IMR-90 (cell line): ENCODE results near the gene RHOBTB3. TPM values are rescaled to one million over a fixed set of nuclear protein-coding genes. Genes with fewer than 3 reads are reported as not detected.

Experiments
- ATAC-seq: fragments of 200-7000 bp; cut with Tn5 transposase; 2 replicates; pipeline ENCODE4 v1.9.1; 2020; ENCODE audit warnings: low read depth, mild to moderate bottlenecking, moderate library complexity
- BruUV-seq: library from RNA; stranded (reverse); fragments of 400-500 nt; replicated peaks from 2 replicates; lab custom pipeline; 2021; lab: Mats Ljungman, UMichigan
- CTCF ChIA-PET: fragments of 300-600 bp; formaldehyde crosslinking; extraction: SDS; loops from one replicate; lab custom pipeline; 2021; ENCODE audit warnings: antibody characterized with exemption; lab: Yijun Ruan, JAX
- POLR2A ChIA-PET: fragments of 300-600 bp; sonication (Branson Sonifier 250); formaldehyde crosslinking; loops from one replicate; lab custom pipeline; 2022; ENCODE audit warnings: antibody characterized with exemption; ENCODE audit not compliant: unreplicated experiment; lab: Charles Lee
- DNase-seq: peaks from one replicate; pipeline ENCODE4 v3.0.0; 2013
- H2AFZ ChIP-seq: replicated peaks from 2 replicates; pipeline ENCODE3; 2013; ENCODE audit warnings: low read length, mild to moderate bottlenecking; ENCODE audit not compliant: poor library complexity
- H2AK5ac ChIP-seq: 2 replicates; pipeline ENCODE4 v1.6.1; 2013; ENCODE audit warnings: low read depth, low read length, inconsistent platforms
- H2AK9ac ChIP-seq: replicated peaks from 2 replicates; pipeline ENCODE3; 2013; ENCODE audit warnings: mild to moderate bottlenecking, low read depth, low read length, moderate library complexity; ENCODE audit not compliant: poor library complexity
- H2BK120ac ChIP-seq: 2 replicates; pipeline ENCODE4 v1.6.1; 2013; ENCODE audit warnings: low read depth, low read length, inconsistent platforms
- H2BK15ac ChIP-seq: 3 replicates; pipeline ENCODE4 v1.6.1; 2013; ENCODE audit warnings: low read depth, low read length, inconsistent platforms
- H2BK20ac ChIP-seq: 2 replicates; pipeline ENCODE4 v1.6.1; 2013; ENCODE audit warnings: low read depth, mild to moderate bottlenecking, inconsistent platforms, low read length, moderate library complexity
- H2BK5ac ChIP-seq: 2 replicates; pipeline ENCODE4 v1.6.1; 2013; ENCODE audit warnings: mild to moderate bottlenecking, low read depth, low read length, inconsistent platforms; ENCODE audit not compliant: poor library complexity, severe bottlenecking
- H3K14ac ChIP-seq: replicated peaks from 2 replicates; pipeline ENCODE4 v1.6.1; 2013; ENCODE audit warnings: low read depth, low read length, inconsistent platforms
- H3K18ac ChIP-seq: 2 replicates; pipeline ENCODE4 v1.6.1; 2013; ENCODE audit warnings: low read depth, low read length, control low read depth
- H3K23ac ChIP-seq: 2 replicates; pipeline ENCODE4 v1.6.1; 2013; ENCODE audit warnings: low read depth, low read length, inconsistent platforms
- H3K27ac ChIP-seq: 2 replicates; pipeline ENCODE4 v1.5.1; 2013; ENCODE audit warnings: mild to moderate bottlenecking, control low read depth, low read length; ENCODE audit not compliant: insufficient read depth
- H3K27me3 ChIP-seq: 2 replicates; pipeline ENCODE4 v1.6.1; 2013; ENCODE audit warnings: low read length; ENCODE audit not compliant: control insufficient read depth, insufficient read depth
- H3K36me3 ChIP-seq: 2 replicates; pipeline ENCODE4 v1.6.1; 2013; ENCODE audit warnings: low read length, mixed read lengths; ENCODE audit not compliant: control insufficient read depth, insufficient read depth
- H3K4ac ChIP-seq: 2 replicates; pipeline ENCODE4 v1.6.1; 2013; ENCODE audit warnings: low read depth, low read length, inconsistent platforms
- H3K4me1 ChIP-seq: 2 replicates; pipeline ENCODE4 v1.6.1; 2013; ENCODE audit warnings: low read length, mixed read lengths; ENCODE audit not compliant: control insufficient read depth, insufficient read depth
- H3K4me2 ChIP-seq: 2 replicates; pipeline ENCODE4 v1.6.1; 2013; ENCODE audit warnings: low read depth, mild to moderate bottlenecking, control low read depth, low read length, moderate library complexity
- H3K4me3 ChIP-seq: 2 replicates; pipeline ENCODE4 v1.5.1; 2013; ENCODE audit warnings: low read depth, mild to moderate bottlenecking, control low read depth, low read length, moderate library complexity; ENCODE audit not compliant: insufficient read depth
- H3K56ac ChIP-seq: 2 replicates; pipeline ENCODE4 v1.6.1; 2013; ENCODE audit warnings: low read length, inconsistent platforms; ENCODE audit not compliant: insufficient read depth; ENCODE audit errors: extremely low read depth
- H3K79me1 ChIP-seq, 2 experiments: 2 replicates each; pipeline ENCODE4 v1.6.1; 2013; ENCODE audit warnings: low read length in 2 of 2, inconsistent platforms in 1 of 2, low read depth in 1 of 2
- H3K9ac ChIP-seq: 2 replicates; pipeline ENCODE4 v1.6.1; 2013; ENCODE audit warnings: low read depth, low read length, control low read depth
- H3K9me1 ChIP-seq: 2 replicates; pipeline ENCODE4 v1.6.1; 2013; ENCODE audit warnings: low read length, inconsistent platforms; ENCODE audit not compliant: insufficient read depth
- H3K9me3 ChIP-seq: 2 replicates; pipeline ENCODE4 v1.6.1; 2013; ENCODE audit warnings: low read length; ENCODE audit not compliant: control insufficient read depth, insufficient read depth
- H4K20me1 ChIP-seq: 2 replicates; pipeline ENCODE4 v1.6.1; 2013; ENCODE audit warnings: low read length, inconsistent platforms; ENCODE audit not compliant: insufficient read depth
- H4K5ac ChIP-seq: 2 replicates; pipeline ENCODE4 v1.6.1; 2013; ENCODE audit warnings: mild to moderate bottlenecking, low read depth, low read length, control low read depth
- H4K8ac ChIP-seq, 2 experiments: 2 replicates each; pipeline ENCODE4 v1.6.1; 2013; ENCODE audit warnings: low read depth in 2 of 2, low read length in 2 of 2, control low read depth in 1 of 2, inconsistent platforms in 1 of 2
- H4K91ac ChIP-seq: 2 replicates; pipeline ENCODE4 v1.6.1; 2013; ENCODE audit warnings: low read depth, low read length, inconsistent platforms; ENCODE audit not compliant: insufficient read depth
- BHLHE40 ChIP-seq: fragments of 150-350 bp; IDR thresholded peaks from 2 replicates; pipeline ENCODE4 v1.6.1; 2016; ENCODE audit warnings: mild to moderate bottlenecking, low read depth, low read length
- CEBPB ChIP-seq: IDR thresholded peaks from 2 replicates; pipeline ENCODE4 v1.6.1; 2012; ENCODE audit warnings: low read depth, low read length, improper control_type of control experiment
- CHD1 ChIP-seq: IDR thresholded peaks from 2 replicates; pipeline ENCODE4 v1.6.1; 2012; ENCODE audit warnings: low read depth, low read length, improper control_type of control experiment
- CTCF ChIP-seq: conservative IDR thresholded peaks from 2 replicates; pipeline ENCODE4 v1.5.1; 2012; ENCODE audit warnings: mild to moderate bottlenecking, low read depth, low read length, improper control_type of control experiment
- ELK1 ChIP-seq: fragments of 150-350 bp; IDR thresholded peaks from 2 replicates; pipeline ENCODE4 v1.6.1; 2016; ENCODE audit warnings: low read depth, mild to moderate bottlenecking, low read length, moderate library complexity, borderline replicate concordance
- FOS ChIP-seq: fragments of 150-350 bp; IDR thresholded peaks from 2 replicates; pipeline ENCODE4 v1.6.1; 2016; ENCODE audit warnings: low read depth, low read length
- MAFK ChIP-seq: IDR thresholded peaks from 2 replicates; pipeline ENCODE4 v1.6.1; 2012; ENCODE audit warnings: low read depth, low read length, improper control_type of control experiment
- MAZ ChIP-seq: IDR thresholded peaks from 2 replicates; pipeline ENCODE4 v1.6.1; 2012; ENCODE audit warnings: low read depth, mild to moderate bottlenecking, low read length, improper control_type of control experiment, moderate library complexity, borderline replicate concordance
- MXI1 ChIP-seq: IDR thresholded peaks from 2 replicates; pipeline ENCODE4 v1.6.1; 2012; ENCODE audit warnings: low read depth, mild to moderate bottlenecking, low read length, moderate library complexity, borderline replicate concordance
- NFE2L2 ChIP-seq: fragments of 150-350 bp; IDR thresholded peaks from 2 replicates; pipeline ENCODE4 v1.6.1; 2016; ENCODE audit warnings: low read depth, mild to moderate bottlenecking, low read length
- POLR2A ChIP-seq: IDR thresholded peaks from 2 replicates; pipeline ENCODE4 v1.6.1; 2012; ENCODE audit warnings: mild to moderate bottlenecking, low read depth, low read length
- RAD21 ChIP-seq: IDR thresholded peaks from 2 replicates; pipeline ENCODE4 v1.6.1; 2012; ENCODE audit warnings: low read length, improper control_type of control experiment
- RCOR1 ChIP-seq: IDR thresholded peaks from 2 replicates; pipeline ENCODE4 v1.6.1; 2012; ENCODE audit warnings: mild to moderate bottlenecking, low read length, improper control_type of control experiment; ENCODE audit not compliant: insufficient replicate concordance
- RFX5 ChIP-seq: IDR thresholded peaks from 2 replicates; pipeline ENCODE4 v1.8.0; 2012; ENCODE audit warnings: low read depth, mild to moderate bottlenecking, low read length, moderate library complexity
- SMC3 ChIP-seq: fragments of 150-350 bp; IDR thresholded peaks from 2 replicates; pipeline ENCODE4 v1.6.1; 2016; ENCODE audit warnings: low read depth, mild to moderate bottlenecking, antibody characterized with exemption, low read length, moderate library complexity
- USF2 ChIP-seq: fragments of 150-350 bp; IDR thresholded peaks from 2 replicates; pipeline ENCODE4 v1.6.1; 2017; ENCODE audit warnings: mild to moderate bottlenecking, antibody characterized with exemption, low read length, low read depth
- WGBS, 2 experiments: methylation state at CpG; one replicate each; pipeline versions ENCODE4 v1.1.5 to v1.1.7; 2013; ENCODE audit warnings: missing lambda C conversion rate in 2 of 2; ENCODE audit not compliant: insufficient read length in 1 of 2; ENCODE audit errors: extremely low coverage in 2 of 2; 5-methylcytosine and 5-hydroxymethylcytosine counted together
- dilution Hi-C: fragments of 300-500 bp; cut with HindIII; formaldehyde crosslinking; loops from one replicate; pipeline ENCODE4 v1.14.3; 2018; ENCODE audit warnings: low sequenced_read_pairs; ENCODE audit not compliant: unreplicated experiment
- in situ Hi-C: fragments of 300-500 bp; cut with MboI; formaldehyde crosslinking; loops from 3 replicates; pipeline ENCODE4 v1.14.3; 2019; ENCODE audit warnings: low sequenced_read_pairs, inconsistent platforms, mixed read lengths
- intact Hi-C: fragments of 100-400 bp; cut with micrococcal nuclease; formaldehyde crosslinking; loops from 2 replicates; pipeline ENCODE4 v1.10.0; 2022
- polyA plus RNA-seq, 3 experiments: library from polyadenylated mRNA; depleted of rRNA; stranded (reverse); fragments of >200 nt; gene quantifications; 2 replicates each; pipeline ENCODE4 v1.2.3, GENCODE V29; 2012; ENCODE audit warnings: low replicate concordance in 1 of 3
- total RNA-seq: library from RNA; depleted of rRNA; stranded (reverse); fragments of >200 nt; gene quantifications from 2 replicates; pipeline ENCODE4 v1.2.3, GENCODE V29; 2012

RHOBTB3 gene
- total and polyA plus RNA-seq, 2 of the 4 experiments (the other 2 are of a cell fraction) = 117 to 447 TPM

DNA sequence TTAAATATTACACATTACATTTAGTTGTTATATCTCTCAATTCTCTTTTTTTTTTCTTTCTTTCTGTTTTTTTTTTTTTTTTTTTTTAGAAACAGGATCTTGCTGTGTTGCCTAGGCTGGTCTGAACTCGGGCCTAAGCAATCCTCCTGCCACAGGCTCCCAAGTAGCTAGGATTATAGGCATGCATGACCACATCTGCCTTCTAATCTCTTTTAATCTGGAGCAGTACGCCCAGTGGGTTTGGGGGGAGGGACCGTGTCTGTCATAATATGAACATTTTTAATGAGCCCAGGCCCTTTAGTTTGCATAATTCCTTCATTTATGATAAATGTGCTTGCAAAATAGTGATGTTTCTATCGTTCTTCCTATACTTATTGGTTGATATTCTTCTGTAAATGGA lies 10.3 kb downstream of the RHOBTB3 start:
- Histone ChIP-seq H4K5ac (no peak overlapping the region), H3K36me3 (peaks cover 43% of the 10 kb centered on the region), H3K56ac (no peak overlapping the region), H3K79me1 (peaks cover 33 to 75% of the 10 kb centered on the region in 2 experiments), H2BK15ac (no peak overlapping the region), H2BK120ac (no peak overlapping the region), H2AK5ac (no peak overlapping the region), H2AFZ (no peak overlapping the region), H2BK5ac (no peak overlapping the region), H3K27me3 (no peaks in the 10 kb centered on the region), H3K4me1 (peaks cover 5% of the 10 kb centered on the region), H3K4ac (no peak overlapping the region), H3K27ac (no peak overlapping the region), H4K20me1 (peaks cover 25% of the 10 kb centered on the region), H3K4me3 (no peak overlapping the region), H3K23ac (no peak overlapping the region), H3K4me2 (no peak overlapping the region), H4K8ac (no peak overlapping the region), H3K14ac (no peak overlapping the region), H3K9me3 (no peaks in the 10 kb centered on the region), H3K9me1 (peaks cover 16% of the 10 kb centered on the region), H3K9ac (no peak overlapping the region), H2BK20ac (no peak overlapping the region), H4K91ac (no peak overlapping the region), H2AK9ac (no peak overlapping the region), H3K18ac (no peak overlapping the region)
- TF ChIP-seq CEBPB = no peak
- TF ChIP-seq NFE2L2 = no peak
- no peak for TF ChIP-seq MAZ
- TF ChIP-seq MAFK = no peak
- TF ChIP-seq MXI1 = no peak
- no peak for TF ChIP-seq FOS
- no peak for TF ChIP-seq RCOR1
- TF ChIP-seq ELK1 = no peak
- TF ChIP-seq USF2 = no peak
- no peak for TF ChIP-seq CHD1
- no peak for TF ChIP-seq RFX5
- TF ChIP-seq BHLHE40 = no peak
- no peak for TF ChIP-seq POLR2A
- TF ChIP-seq CTCF = no peak
- TF ChIP-seq RAD21 = no peak
- TF ChIP-seq SMC3 = no peak
- no peak for ATAC-seq
- BruUV-seq = no TSS peak
- intact Hi-C loops (no loop called here), dilution Hi-C loops (no loop called here), in situ Hi-C loops (no loop called here)
- no peak for DNase-seq
- CTCF ChIA-PET = interaction anchor here (0.6 kb wide), 1 partner anchor 586 kb away, joined by 5 read pairs; no protein-coding TSS in a partner anchor
- POLR2A ChIA-PET = interaction anchor here (0.6 to 0.7 kb wide), 3 partner anchors 10 to 107 kb away, joined by 6 to 20 read pairs (median 18); partner anchors contain the start of gene RHOBTB3
- no CpG with 5 or more reads among the region's 4 CpGs for WGBS, 2 experiments
